Panc1 (cell line): ENCODE data around the gene PFN3. TPM values are rescaled to one million over a fixed set of nuclear protein-coding genes. Genes with fewer than 3 reads are reported as not detected.
A peak's percentile ranks its signal among the peaks of the same experiment; 100 is the strongest.

Experiments
- ATAC-seq: fragments of 200-7000 bp; cut with Tn5 transposase; 2 replicates; pipeline ENCODE4 v1.9.1; 2020; ENCODE audit warnings: mild to moderate bottlenecking, moderate library complexity
- BruUV-seq: library from RNA; stranded (reverse); fragments of 400-500 nt; replicated peaks from 2 replicates; lab custom pipeline; 2021; lab: Mats Ljungman, UMichigan
- CTCF ChIA-PET: fragments of 300-600 bp; sonication (Branson Sonifier 250); formaldehyde crosslinking; loops from one replicate; lab custom pipeline; 2022; ENCODE audit warnings: antibody characterized with exemption; lab: Charles Lee
- POLR2A ChIA-PET: fragments of 300-600 bp; sonication (Branson Sonifier 250); formaldehyde crosslinking; loops from one replicate; lab custom pipeline; 2022; ENCODE audit warnings: antibody characterized with exemption; lab: Charles Lee
- DNase-seq: peaks from one replicate; pipeline ENCODE4 v3.0.0-alpha.2; 2010; ENCODE audit warnings: low read depth, low spot score
- H3K27ac ChIP-seq: 2 replicates; pipeline ENCODE4 v1.5.1; 2011; ENCODE audit warnings: mild to moderate bottlenecking, low read length, inconsistent platforms
- H3K27me3 ChIP-seq: fragments of 200-500 bp; sonication (Bioruptor generic); 2 replicates; pipeline ENCODE4 v1.6.0; 2014; ENCODE audit warnings: low read length, inconsistent platforms; ENCODE audit not compliant: control insufficient read depth, insufficient read depth
- H3K36me3 ChIP-seq: fragments of 200-500 bp; sonication (Bioruptor generic); 2 replicates; pipeline ENCODE4 v1.5.1; 2014; ENCODE audit warnings: inconsistent platforms, mild to moderate bottlenecking, low read length, moderate library complexity; ENCODE audit not compliant: control insufficient read depth, insufficient read depth
- H3K4me1 ChIP-seq: 2 replicates; pipeline ENCODE4 v1.5.1; 2011; ENCODE audit warnings: inconsistent platforms, mild to moderate bottlenecking, low read length, moderate library complexity; ENCODE audit not compliant: control insufficient read depth, insufficient read depth
- H3K4me3 ChIP-seq, 2 experiments: 2 replicates each; pipeline ENCODE4 v1.5.1; 2011 to 2012; ENCODE audit warnings: low read depth in 2 of 2, low read length in 2 of 2, mild to moderate bottlenecking in 2 of 2, inconsistent platforms in 1 of 2, moderate library complexity in 1 of 2
- H3K9me3 ChIP-seq: fragments of 200-500 bp; sonication (Bioruptor generic); 2 replicates; pipeline ENCODE4 v1.5.1; 2014; ENCODE audit warnings: low read depth, mild to moderate bottlenecking, inconsistent platforms, low read length, moderate library complexity; ENCODE audit not compliant: control insufficient read depth, insufficient read depth
- POLR2AphosphoS5 ChIP-seq: IDR thresholded peaks from 2 replicates; pipeline ENCODE4 v1.6.1; 2012; ENCODE audit warnings: mild to moderate bottlenecking, low read depth, low read length, moderate library complexity
- SIN3A ChIP-seq: IDR thresholded peaks from 2 replicates; pipeline ENCODE4 v1.6.1; 2012; ENCODE audit warnings: low read depth, mild to moderate bottlenecking, low read length, moderate library complexity, borderline replicate concordance; ENCODE audit not compliant: insufficient read depth
- TCF7L2 ChIP-seq: IDR thresholded peaks from 2 replicates; pipeline ENCODE4 v1.6.1; 2011; ENCODE audit warnings: mild to moderate bottlenecking, low read depth, low read length, inconsistent platforms
- in situ Hi-C: cut with HindIII; loops from 2 replicates; pipeline ENCODE4 v1.10.0; 2016; ENCODE audit warnings: low sequenced_read_pairs, low pct_unique_long_range_greater_than_20kb
- intact Hi-C: fragments of 100-400 bp; cut with micrococcal nuclease; formaldehyde crosslinking; loops from one replicate; pipeline ENCODE4 v1.10.0; 2022; ENCODE audit not compliant: unreplicated experiment
- total RNA-seq: library from RNA; stranded (reverse); gene quantifications from one replicate; pipeline ENCODE4 v1.2.1, GENCODE V29; 2021; ENCODE audit not compliant: unreplicated experiment
- TF ChIP-seq, protein P1 (sequence below): fragments of 450-650 bp; IDR thresholded peaks from 2 replicates; pipeline ENCODE4 v1.5.1; 2017; ENCODE audit warnings: mild to moderate bottlenecking
- TF ChIP-seq, protein P2 (sequence below), 2 experiments: IDR thresholded peaks; 2 replicates each; pipeline ENCODE4 v1.6.1; 2011 to 2012; ENCODE audit warnings: low read depth in 2 of 2, control low read depth in 1 of 2, low read length in 1 of 2, mild to moderate bottlenecking in 1 of 2, moderate library complexity in 1 of 2; ENCODE audit not compliant: insufficient read depth in 1 of 2

The PFN3 gene
- total RNA-seq, 1 experiment from 2014 or later = not detected

DNA sequence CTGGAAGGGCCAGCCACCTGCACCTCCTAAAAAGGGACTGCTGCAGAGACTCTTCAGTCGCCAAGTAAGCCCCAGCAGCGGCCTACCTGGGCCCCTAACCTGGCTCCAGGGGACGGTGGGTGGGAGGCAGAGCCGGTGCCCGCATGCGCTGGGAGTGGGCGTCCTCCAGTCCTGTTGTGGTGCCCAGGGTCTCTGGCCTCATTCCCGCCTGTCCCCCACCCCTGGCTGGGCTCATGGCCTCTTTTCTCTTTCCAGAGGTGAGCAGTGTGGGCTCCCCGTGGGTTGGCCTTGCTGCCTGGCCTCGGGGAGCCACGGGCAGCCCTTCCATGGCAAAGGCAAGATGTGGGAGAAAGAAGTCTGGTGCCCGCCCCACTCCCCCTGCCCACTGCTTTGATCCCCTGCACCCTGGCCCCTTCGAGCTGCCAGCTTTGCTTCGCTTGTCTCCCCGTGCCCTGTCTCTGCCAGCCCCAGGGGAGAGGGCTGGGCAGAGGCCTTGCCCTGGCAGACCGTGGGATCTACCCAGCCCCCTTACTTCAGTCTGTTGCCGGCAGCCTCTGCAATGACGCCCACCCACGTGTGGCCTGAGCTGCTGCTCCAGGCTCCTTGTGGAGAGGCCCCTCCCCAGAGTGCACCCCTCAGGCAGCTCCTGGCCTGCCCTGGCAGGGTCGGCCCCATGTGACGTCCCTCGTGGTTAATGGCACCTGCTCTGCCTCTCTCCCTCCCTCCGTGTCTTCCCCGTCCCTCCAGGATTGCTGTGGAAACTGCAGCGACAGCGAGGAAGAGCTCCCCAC lies 40.7 kb upstream of the PFN3 start:
- DNase-seq (no peak), ATAC-seq (no peak)
- Histone ChIP-seq H3K4me3 (no peak overlapping the region), H3K36me3 (no peaks in the 10 kb centered on the region), H3K4me1 (peaks cover 23% of the 10 kb centered on the region), H3K9me3 (no peaks in the 10 kb centered on the region), H3K27ac (no peak overlapping the region), H3K27me3 (no peaks in the 10 kb centered on the region)
- ChIA-PET CTCF (no interaction called here), POLR2A (no interaction called here)
- TF ChIP-seq, protein P1, sequence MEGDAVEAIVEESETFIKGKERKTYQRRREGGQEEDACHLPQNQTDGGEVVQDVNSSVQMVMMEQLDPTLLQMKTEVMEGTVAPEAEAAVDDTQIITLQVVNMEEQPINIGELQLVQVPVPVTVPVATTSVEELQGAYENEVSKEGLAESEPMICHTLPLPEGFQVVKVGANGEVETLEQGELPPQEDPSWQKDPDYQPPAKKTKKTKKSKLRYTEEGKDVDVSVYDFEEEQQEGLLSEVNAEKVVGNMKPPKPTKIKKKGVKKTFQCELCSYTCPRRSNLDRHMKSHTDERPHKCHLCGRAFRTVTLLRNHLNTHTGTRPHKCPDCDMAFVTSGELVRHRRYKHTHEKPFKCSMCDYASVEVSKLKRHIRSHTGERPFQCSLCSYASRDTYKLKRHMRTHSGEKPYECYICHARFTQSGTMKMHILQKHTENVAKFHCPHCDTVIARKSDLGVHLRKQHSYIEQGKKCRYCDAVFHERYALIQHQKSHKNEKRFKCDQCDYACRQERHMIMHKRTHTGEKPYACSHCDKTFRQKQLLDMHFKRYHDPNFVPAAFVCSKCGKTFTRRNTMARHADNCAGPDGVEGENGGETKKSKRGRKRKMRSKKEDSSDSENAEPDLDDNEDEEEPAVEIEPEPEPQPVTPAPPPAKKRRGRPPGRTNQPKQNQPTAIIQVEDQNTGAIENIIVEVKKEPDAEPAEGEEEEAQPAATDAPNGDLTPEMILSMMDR = no peak
- TF ChIP-seq, protein P2, sequence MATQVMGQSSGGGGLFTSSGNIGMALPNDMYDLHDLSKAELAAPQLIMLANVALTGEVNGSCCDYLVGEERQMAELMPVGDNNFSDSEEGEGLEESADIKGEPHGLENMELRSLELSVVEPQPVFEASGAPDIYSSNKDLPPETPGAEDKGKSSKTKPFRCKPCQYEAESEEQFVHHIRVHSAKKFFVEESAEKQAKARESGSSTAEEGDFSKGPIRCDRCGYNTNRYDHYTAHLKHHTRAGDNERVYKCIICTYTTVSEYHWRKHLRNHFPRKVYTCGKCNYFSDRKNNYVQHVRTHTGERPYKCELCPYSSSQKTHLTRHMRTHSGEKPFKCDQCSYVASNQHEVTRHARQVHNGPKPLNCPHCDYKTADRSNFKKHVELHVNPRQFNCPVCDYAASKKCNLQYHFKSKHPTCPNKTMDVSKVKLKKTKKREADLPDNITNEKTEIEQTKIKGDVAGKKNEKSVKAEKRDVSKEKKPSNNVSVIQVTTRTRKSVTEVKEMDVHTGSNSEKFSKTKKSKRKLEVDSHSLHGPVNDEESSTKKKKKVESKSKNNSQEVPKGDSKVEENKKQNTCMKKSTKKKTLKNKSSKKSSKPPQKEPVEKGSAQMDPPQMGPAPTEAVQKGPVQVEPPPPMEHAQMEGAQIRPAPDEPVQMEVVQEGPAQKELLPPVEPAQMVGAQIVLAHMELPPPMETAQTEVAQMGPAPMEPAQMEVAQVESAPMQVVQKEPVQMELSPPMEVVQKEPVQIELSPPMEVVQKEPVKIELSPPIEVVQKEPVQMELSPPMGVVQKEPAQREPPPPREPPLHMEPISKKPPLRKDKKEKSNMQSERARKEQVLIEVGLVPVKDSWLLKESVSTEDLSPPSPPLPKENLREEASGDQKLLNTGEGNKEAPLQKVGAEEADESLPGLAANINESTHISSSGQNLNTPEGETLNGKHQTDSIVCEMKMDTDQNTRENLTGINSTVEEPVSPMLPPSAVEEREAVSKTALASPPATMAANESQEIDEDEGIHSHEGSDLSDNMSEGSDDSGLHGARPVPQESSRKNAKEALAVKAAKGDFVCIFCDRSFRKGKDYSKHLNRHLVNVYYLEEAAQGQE (IDR thresholded peaks at IDR 0.05; ENCODE audit: insufficient read depth in 1 of 2, low read depth in 2 of 2, low read length in 1 of 2) = no peak
- no peak for TF ChIP-seq POLR2AphosphoS5
- TF ChIP-seq TCF7L2 = no peak
- TF ChIP-seq SIN3A = no peak
- intact Hi-C loops = no loop called here
- no TSS peak for BruUV-seq
- in situ Hi-C loops = no loop called here

DNA sequence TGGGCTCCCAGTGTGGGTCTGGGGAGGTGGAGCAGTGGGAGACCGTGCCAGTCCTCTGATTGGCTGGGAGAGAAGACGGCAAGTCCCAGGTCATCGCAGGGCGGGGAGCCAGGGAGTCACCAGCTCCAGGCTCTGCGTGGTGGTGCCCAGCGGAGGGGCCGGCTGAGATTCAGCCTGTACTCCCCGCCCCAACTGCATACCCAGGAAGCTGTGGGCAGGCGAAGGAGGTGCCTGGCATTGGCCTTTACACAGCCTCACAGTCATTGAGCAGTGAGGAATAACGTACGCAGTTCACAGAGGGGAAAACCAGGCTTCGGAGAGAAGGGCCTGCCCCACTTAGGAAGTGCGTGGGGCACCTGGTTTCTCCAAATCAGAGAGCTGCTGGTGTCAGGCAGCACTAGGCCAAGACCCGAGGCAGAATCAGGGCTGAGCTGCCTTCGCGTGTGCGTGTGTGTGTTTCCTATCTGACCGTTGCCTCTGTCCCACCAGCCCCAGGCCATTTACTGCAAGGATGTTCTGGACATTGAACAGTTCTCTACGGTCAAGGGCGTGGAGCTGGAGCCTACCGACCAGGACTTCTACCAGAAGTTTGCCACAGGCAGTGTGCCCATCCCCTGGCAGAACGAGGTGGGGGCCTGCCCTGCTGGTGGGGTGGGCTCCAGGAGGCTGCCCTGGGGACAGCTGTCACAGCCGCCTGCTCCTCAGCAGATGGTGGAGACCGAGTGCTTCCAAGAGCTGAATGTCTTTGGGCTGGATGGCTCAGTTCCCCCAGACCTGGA lies 39.9 kb upstream of the PFN3 start:
- peaks cover 16% of the 10 kb centered on the region for H3K4me1 ChIP-seq
- POLR2A ChIA-PET = no interaction called here
- TF ChIP-seq, protein P2 (IDR thresholded peaks at IDR 0.05; ENCODE audit: insufficient read depth in 1 of 2, low read depth in 2 of 2, low read length in 1 of 2) = no peak
- TF ChIP-seq POLR2AphosphoS5 = peak; percentile 22; the same call in 1 of the 2 replicates
- BruUV-seq = no TSS peak
- in situ Hi-C loops (no loop called here), intact Hi-C loops (no loop called here)
- ATAC-seq = 0 out of 2 replicates have a peak, but pooled peaks have one; percentile 1
- H3K27me3 ChIP-seq = no peaks in the 10 kb centered on the region
- no peak overlapping the region for H3K4me3 ChIP-seq
- no peak overlapping the region for H3K27ac ChIP-seq
- CTCF ChIA-PET = interaction anchor here (0.7 kb wide), 1 partner anchor 14 kb away, joined by 3 read pairs; no protein-coding TSS in a partner anchor
- H3K9me3 ChIP-seq = no peaks in the 10 kb centered on the region
- no peak for DNase-seq
- H3K36me3 ChIP-seq = no peaks in the 10 kb centered on the region
